IMR-90 (cell line): ENCODE measurements around the gene DEAF1. TPM values are rescaled to one million over a fixed set of nuclear protein-coding genes. Genes with fewer than 3 reads are reported as not detected.

Source experiments
- ATAC-seq: fragments of 200-7000 bp; cut with Tn5 transposase; 2 replicates; pipeline ENCODE4 v1.9.1; 2020; ENCODE audit warnings: low read depth, mild to moderate bottlenecking, moderate library complexity
- BruUV-seq: library from RNA; stranded (reverse); fragments of 400-500 nt; replicated peaks from 2 replicates; lab custom pipeline; 2021; lab: Mats Ljungman, UMichigan
- CTCF ChIA-PET: fragments of 300-600 bp; formaldehyde crosslinking; extraction: SDS; loops from one replicate; lab custom pipeline; 2021; ENCODE audit warnings: antibody characterized with exemption; lab: Yijun Ruan, JAX
- POLR2A ChIA-PET: fragments of 300-600 bp; sonication (Branson Sonifier 250); formaldehyde crosslinking; loops from one replicate; lab custom pipeline; 2022; ENCODE audit warnings: antibody characterized with exemption; ENCODE audit not compliant: unreplicated experiment; lab: Charles Lee
- DNase-seq: peaks from one replicate; pipeline ENCODE4 v3.0.0; 2013
- H2AFZ ChIP-seq: replicated peaks from 2 replicates; pipeline ENCODE3; 2013; ENCODE audit warnings: low read length, mild to moderate bottlenecking; ENCODE audit not compliant: poor library complexity
- H2AK5ac ChIP-seq: 2 replicates; pipeline ENCODE4 v1.6.1; 2013; ENCODE audit warnings: low read depth, low read length, inconsistent platforms
- H2AK9ac ChIP-seq: replicated peaks from 2 replicates; pipeline ENCODE3; 2013; ENCODE audit warnings: mild to moderate bottlenecking, low read depth, low read length, moderate library complexity; ENCODE audit not compliant: poor library complexity
- H2BK120ac ChIP-seq: 2 replicates; pipeline ENCODE4 v1.6.1; 2013; ENCODE audit warnings: low read depth, low read length, inconsistent platforms
- H2BK15ac ChIP-seq: 3 replicates; pipeline ENCODE4 v1.6.1; 2013; ENCODE audit warnings: low read depth, low read length, inconsistent platforms
- H2BK20ac ChIP-seq: 2 replicates; pipeline ENCODE4 v1.6.1; 2013; ENCODE audit warnings: low read depth, mild to moderate bottlenecking, inconsistent platforms, low read length, moderate library complexity
- H2BK5ac ChIP-seq: 2 replicates; pipeline ENCODE4 v1.6.1; 2013; ENCODE audit warnings: mild to moderate bottlenecking, low read depth, low read length, inconsistent platforms; ENCODE audit not compliant: poor library complexity, severe bottlenecking
- H3K14ac ChIP-seq: replicated peaks from 2 replicates; pipeline ENCODE4 v1.6.1; 2013; ENCODE audit warnings: low read depth, low read length, inconsistent platforms
- H3K18ac ChIP-seq: 2 replicates; pipeline ENCODE4 v1.6.1; 2013; ENCODE audit warnings: low read depth, low read length, control low read depth
- H3K23ac ChIP-seq: 2 replicates; pipeline ENCODE4 v1.6.1; 2013; ENCODE audit warnings: low read depth, low read length, inconsistent platforms
- H3K27ac ChIP-seq: 2 replicates; pipeline ENCODE4 v1.5.1; 2013; ENCODE audit warnings: mild to moderate bottlenecking, control low read depth, low read length; ENCODE audit not compliant: insufficient read depth
- H3K27me3 ChIP-seq: 2 replicates; pipeline ENCODE4 v1.6.1; 2013; ENCODE audit warnings: low read length; ENCODE audit not compliant: control insufficient read depth, insufficient read depth
- H3K36me3 ChIP-seq: 2 replicates; pipeline ENCODE4 v1.6.1; 2013; ENCODE audit warnings: low read length, mixed read lengths; ENCODE audit not compliant: control insufficient read depth, insufficient read depth
- H3K4ac ChIP-seq: 2 replicates; pipeline ENCODE4 v1.6.1; 2013; ENCODE audit warnings: low read depth, low read length, inconsistent platforms
- H3K4me1 ChIP-seq: 2 replicates; pipeline ENCODE4 v1.6.1; 2013; ENCODE audit warnings: low read length, mixed read lengths; ENCODE audit not compliant: control insufficient read depth, insufficient read depth
- H3K4me2 ChIP-seq: 2 replicates; pipeline ENCODE4 v1.6.1; 2013; ENCODE audit warnings: low read depth, mild to moderate bottlenecking, control low read depth, low read length, moderate library complexity
- H3K4me3 ChIP-seq: 2 replicates; pipeline ENCODE4 v1.5.1; 2013; ENCODE audit warnings: low read depth, mild to moderate bottlenecking, control low read depth, low read length, moderate library complexity; ENCODE audit not compliant: insufficient read depth
- H3K56ac ChIP-seq: 2 replicates; pipeline ENCODE4 v1.6.1; 2013; ENCODE audit warnings: low read length, inconsistent platforms; ENCODE audit not compliant: insufficient read depth; ENCODE audit errors: extremely low read depth
- H3K79me1 ChIP-seq, 2 experiments: 2 replicates each; pipeline ENCODE4 v1.6.1; 2013; ENCODE audit warnings: low read length in 2 of 2, inconsistent platforms in 1 of 2, low read depth in 1 of 2
- H3K9ac ChIP-seq: 2 replicates; pipeline ENCODE4 v1.6.1; 2013; ENCODE audit warnings: low read depth, low read length, control low read depth
- H3K9me1 ChIP-seq: 2 replicates; pipeline ENCODE4 v1.6.1; 2013; ENCODE audit warnings: low read length, inconsistent platforms; ENCODE audit not compliant: insufficient read depth
- H3K9me3 ChIP-seq: 2 replicates; pipeline ENCODE4 v1.6.1; 2013; ENCODE audit warnings: low read length; ENCODE audit not compliant: control insufficient read depth, insufficient read depth
- H4K20me1 ChIP-seq: 2 replicates; pipeline ENCODE4 v1.6.1; 2013; ENCODE audit warnings: low read length, inconsistent platforms; ENCODE audit not compliant: insufficient read depth
- H4K5ac ChIP-seq: 2 replicates; pipeline ENCODE4 v1.6.1; 2013; ENCODE audit warnings: mild to moderate bottlenecking, low read depth, low read length, control low read depth
- H4K8ac ChIP-seq, 2 experiments: 2 replicates each; pipeline ENCODE4 v1.6.1; 2013; ENCODE audit warnings: low read depth in 2 of 2, low read length in 2 of 2, control low read depth in 1 of 2, inconsistent platforms in 1 of 2
- H4K91ac ChIP-seq: 2 replicates; pipeline ENCODE4 v1.6.1; 2013; ENCODE audit warnings: low read depth, low read length, inconsistent platforms; ENCODE audit not compliant: insufficient read depth
- CEBPB ChIP-seq: IDR thresholded peaks from 2 replicates; pipeline ENCODE4 v1.6.1; 2012; ENCODE audit warnings: low read depth, low read length, improper control_type of control experiment
- MAFK ChIP-seq: IDR thresholded peaks from 2 replicates; pipeline ENCODE4 v1.6.1; 2012; ENCODE audit warnings: low read depth, low read length, improper control_type of control experiment
- MXI1 ChIP-seq: IDR thresholded peaks from 2 replicates; pipeline ENCODE4 v1.6.1; 2012; ENCODE audit warnings: low read depth, mild to moderate bottlenecking, low read length, moderate library complexity, borderline replicate concordance
- POLR2A ChIP-seq: IDR thresholded peaks from 2 replicates; pipeline ENCODE4 v1.6.1; 2012; ENCODE audit warnings: mild to moderate bottlenecking, low read depth, low read length
- RCOR1 ChIP-seq: IDR thresholded peaks from 2 replicates; pipeline ENCODE4 v1.6.1; 2012; ENCODE audit warnings: mild to moderate bottlenecking, low read length, improper control_type of control experiment; ENCODE audit not compliant: insufficient replicate concordance
- WGBS, 2 experiments: methylation state at CpG; one replicate each; pipeline versions ENCODE4 v1.1.5 to v1.1.7; 2013; ENCODE audit warnings: missing lambda C conversion rate in 2 of 2; ENCODE audit not compliant: insufficient read length in 1 of 2; ENCODE audit errors: extremely low coverage in 2 of 2; 5-methylcytosine and 5-hydroxymethylcytosine counted together
- dilution Hi-C: fragments of 300-500 bp; cut with HindIII; formaldehyde crosslinking; loops from one replicate; pipeline ENCODE4 v1.14.3; 2018; ENCODE audit warnings: low sequenced_read_pairs; ENCODE audit not compliant: unreplicated experiment
- in situ Hi-C: fragments of 300-500 bp; cut with MboI; formaldehyde crosslinking; loops from 3 replicates; pipeline ENCODE4 v1.14.3; 2019; ENCODE audit warnings: low sequenced_read_pairs, inconsistent platforms, mixed read lengths
- intact Hi-C: fragments of 100-400 bp; cut with micrococcal nuclease; formaldehyde crosslinking; loops from 2 replicates; pipeline ENCODE4 v1.10.0; 2022
- polyA plus RNA-seq, 3 experiments: library from polyadenylated mRNA; depleted of rRNA; stranded (reverse); fragments of >200 nt; gene quantifications; 2 replicates each; pipeline ENCODE4 v1.2.3, GENCODE V29; 2012; ENCODE audit warnings: low replicate concordance in 1 of 3
- total RNA-seq: library from RNA; depleted of rRNA; stranded (reverse); fragments of >200 nt; gene quantifications from 2 replicates; pipeline ENCODE4 v1.2.3, GENCODE V29; 2012

Gene DEAF1
- total and polyA plus RNA-seq, 2 of the 4 experiments (the other 2 are of a cell fraction) = 22.9 to 31.6 TPM

GRCh38 chr11:665062-665703 is 29.8 kb downstream of the DEAF1 start:
- no peak overlapping the region for H3K4ac ChIP-seq
- no peaks in the 10 kb centered on the region for H3K9me3 ChIP-seq
- TF ChIP-seq MXI1 (no peak), POLR2A (no peak), MAFK (no peak), CEBPB (no peak), RCOR1 (no peak)
- no peak overlapping the region for H2BK5ac ChIP-seq
- no peak for DNase-seq
- H3K4me3 ChIP-seq = no peak overlapping the region
- dilution Hi-C loops (no loop called here), in situ Hi-C loops (no loop called here), intact Hi-C loops (no loop called here)
- H3K18ac ChIP-seq = no peak overlapping the region
- H3K79me1 ChIP-seq = peaks cover 13 to 23% of the 10 kb centered on the region in 2 experiments; a peak in 3 of 4 replicates
- H2AK5ac ChIP-seq = no peak overlapping the region
- H3K9me1 ChIP-seq = no peaks in the 10 kb centered on the region
- H2BK15ac ChIP-seq = no peak overlapping the region
- no TSS peak for BruUV-seq
- H3K27me3 ChIP-seq = no peaks in the 10 kb centered on the region
- peak overlapping the region; percentile 20; the same call in 1 of the 2 replicates for H3K27ac ChIP-seq
- 100% methylated on average over 1 of the region's 15 CpGs; no CpG with 5 or more reads in 1 of the 2 experiments for WGBS, 2 experiments
- no peak overlapping the region for H2AFZ ChIP-seq
- ChIA-PET POLR2A (no interaction called here), CTCF (no interaction called here)
- no peak overlapping the region for H2BK120ac ChIP-seq
- H3K4me2 ChIP-seq = no peak overlapping the region
- H4K20me1 ChIP-seq = peaks cover 8% of the 10 kb centered on the region
- H3K56ac ChIP-seq = no peak overlapping the region
- no peak overlapping the region for H4K8ac ChIP-seq
- H3K23ac ChIP-seq = no peak overlapping the region; the same call in 1 of the 2 replicates
- peaks cover 5% of the 10 kb centered on the region; the same call in 1 of the 2 replicates for H3K4me1 ChIP-seq
- ATAC-seq = no peak
- no peak overlapping the region for H2AK9ac ChIP-seq
- peaks cover 22% of the 10 kb centered on the region for H3K36me3 ChIP-seq
- no peak overlapping the region for H2BK20ac ChIP-seq
- no peak overlapping the region; the same call in 1 of the 2 replicates for H3K14ac ChIP-seq
- H3K9ac ChIP-seq = no peak overlapping the region
- H4K5ac ChIP-seq = no peak overlapping the region
- H4K91ac ChIP-seq = no peak overlapping the region
